Heart right ventricle (tissue), 16 donors: Measurements from ENCODE around the gene INTS2. TPM values are rescaled to one million over a fixed set of nuclear protein-coding genes. Genes with fewer than 3 reads are reported as not detected.
A peak's percentile ranks its signal among the peaks of the same experiment; 100 is the strongest.
"Not testable (repeated sequence)": the region's sequence is repeated elsewhere in the genome, so short reads cannot be mapped to it uniquely, and the experiment has no call there.

ENCODE experiments used
- ATAC-seq, 8 donors: fragments of 200-7000 bp; cut with Tn5 transposase; one replicate each; pipeline ENCODE4 v1.9.1; 2020; ENCODE audit warnings: mild to moderate bottlenecking in 8 of 8, moderate library complexity in 8 of 8, moderate number of reproducible peaks in 1 of 8
- DNase-seq, 2 donors: peaks; one replicate each; pipeline ENCODE4 v3.0.0-alpha.2; 2020
- H3K27ac ChIP-seq, 10 donors: fragments of 200-600 bp; sonication (generic) in 2 of 10; one replicate each; pipeline versions ENCODE4 v1.5.0 to v1.8.0; 2020 to 2022; ENCODE audit warnings: mild to moderate bottlenecking in 3 of 10
- H3K27me3 ChIP-seq, 7 donors: fragments of 200-600 bp; one replicate each; pipeline ENCODE4 v1.8.0; 2021 to 2022; ENCODE audit warnings: mild to moderate bottlenecking in 2 of 7
- H3K36me3 ChIP-seq, 9 donors: fragments of 200-600 bp; sonication (generic) in 1 of 9; one replicate each; pipeline versions ENCODE4 v1.5.0 to v1.8.0; 2020 to 2022; ENCODE audit warnings: mild to moderate bottlenecking in 2 of 9
- H3K4me1 ChIP-seq, 9 donors: fragments of 200-600 bp; sonication (generic) in 1 of 9; one replicate each; pipeline versions ENCODE4 v1.5.0 to v1.8.0; 2020 to 2022; ENCODE audit warnings: mild to moderate bottlenecking in 4 of 9
- H3K4me3 ChIP-seq, 10 donors: fragments of 200-600 bp; sonication (generic) in 2 of 10; one replicate each; pipeline versions ENCODE4 v1.5.0 to v1.8.0; 2020 to 2022; ENCODE audit warnings: mild to moderate bottlenecking in 7 of 10, moderate library complexity in 2 of 10
- H3K9me3 ChIP-seq, 11 donors: fragments of 200-600 bp in 10 of 11; sonication (generic) in 2 of 11; one replicate each; pipeline versions ENCODE4 v1.5.0 to v1.8.0; 2013 to 2022; ENCODE audit warnings: mild to moderate bottlenecking in 2 of 11, control low read depth in 1 of 11, moderate library complexity in 1 of 11
- WGBS, 2 donors: extraction: QIAGEN DNeasy Blood & Tissue Kit; methylation state at CpG; one replicate each; pipeline ENCODE4 v1.1.7; 2013; ENCODE audit warnings: inconsistent platforms in 1 of 2; 5-methylcytosine and 5-hydroxymethylcytosine counted together
- intact Hi-C, 10 donors: fragments of 100-400 bp; cut with DNase I; formaldehyde crosslinking; loops; one replicate each; pipeline versions ENCODE4 v1.11.1 to v1.14.2; 2022
- polyA plus RNA-seq, 2 donors: library from polyadenylated mRNA; stranded (reverse); fragments of 200-250 nt; gene quantifications; one replicate each; pipeline ENCODE4 v1.2.3, GENCODE V29; 2013
- total RNA-seq, 10 donors: library from RNA; stranded (reverse); fragmentation: NEBNext Ultra II Directional in 3 of 10; extraction: Animal tissue kit (Norgen Biotek cat#: 25700) in 3 of 10; gene quantifications; one replicate each; pipeline versions ENCODE4 v1.2.1 to v1.2.4, GENCODE V29; 2021 to 2023
- TF ChIP-seq, protein P1 (sequence below), 9 donors: fragments of 200-600 bp; sonication (generic) in 2 of 9; IDR thresholded peaks; one replicate each; pipeline versions ENCODE4 v1.5.0 to v1.8.0; 2021 to 2022; ENCODE audit warnings: antibody characterized with exemption in 9 of 9, mild to moderate bottlenecking in 5 of 9, moderate library complexity in 1 of 9
- donor health status: Arrhythmogenic right ventricular cardiomyopathy.
- donor health status: ischemic (EF 13 %, LVEDD 7.1; RV severe dilation, severe dysfunction).
- donor health status: healthy with polysubstance abuse.
- donor health status: DM: no; HTN: yes; CAD: no.
- donor health status: DM: no; HTN: no; CAD: no.
- donor health status: ischemic (EF 25% LVEDD 6.9; RV normal size, moderate dysfunction).
- donor health status: ischemic (EF 25% LVEDD 5.7; RV mildly dilated, moderate dysfunction).
- donor health status: healthy.
- donor health status: DM: yes; HTN: yes; CAD: no.
- donor health status: Ischemic cardiomyopathy.
- donor health status: ischemic (EF 35%, LVEDD 5.7; RV mildly dilated, moderate dysfunction).
- donor health status: nonischemic (EF 11% LVEDD 7.7; RV severe dilation, severe dysfunction).
- donor health status: DM: yes; HTN: yes; CAD: no.
- donor health status: PGD.
- donor health status: ischemic (EF 29% LVEDD 5.4; RV normal size, mild dysfunction).
- donor health status: nonischemic (EF 23%, LVEDD 6.1; RV moderate dilation, normal function).

INTS2 gene
- total and polyA plus RNA-seq, 12 donors, result 1.7 to 18.3 (median 11.1) TPM

DNA sequence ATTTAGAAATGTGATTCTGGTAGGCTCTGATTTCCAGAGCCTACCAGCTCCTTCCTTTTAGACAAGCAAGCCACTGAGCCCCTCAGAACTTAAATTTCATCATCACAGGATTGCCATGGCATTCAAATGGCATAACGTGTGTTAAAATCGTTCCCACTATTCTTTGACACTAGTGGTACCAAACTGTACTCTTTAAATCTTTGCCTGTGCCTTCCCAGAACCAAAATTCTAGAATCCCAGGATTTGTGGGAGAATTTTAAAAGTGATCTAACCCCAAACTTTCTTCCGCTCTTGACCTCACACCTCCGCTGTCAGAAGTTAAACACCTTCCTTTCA, 287 bp upstream of the INTS2 start:
- Histone ChIP-seq H3K36me3 (peaks cover 0 to 28% (median 17%) of the 10 kb centered on the region in 9 donors), H3K9me3 (no peaks in the 10 kb centered on the region), H3K4me1 (peaks cover 2 to 18% (median 14%) of the 10 kb centered on the region in 9 donors), H3K27ac (peak overlapping the region; percentile 41 to 91 (median 85)), H3K4me3 (peak overlapping the region in 9 of 10 donors; percentile 58 to 98 (median 77)), H3K27me3 (no peaks in the 10 kb centered on the region)
- intact Hi-C loops, result loop anchor here in 4 of 10 donors (5.0 to 10.0 kb wide), 2 partner anchors 137 to 139 kb away; partner anchors contain the start of gene MED13 (in 4 of the 4)
- DNase-seq (no peak), ATAC-seq (no peak)
- 43 to 44% methylated on average over 4 of the region's 4 CpGs for WGBS, 2 donors
- TF ChIP-seq, protein P1, sequence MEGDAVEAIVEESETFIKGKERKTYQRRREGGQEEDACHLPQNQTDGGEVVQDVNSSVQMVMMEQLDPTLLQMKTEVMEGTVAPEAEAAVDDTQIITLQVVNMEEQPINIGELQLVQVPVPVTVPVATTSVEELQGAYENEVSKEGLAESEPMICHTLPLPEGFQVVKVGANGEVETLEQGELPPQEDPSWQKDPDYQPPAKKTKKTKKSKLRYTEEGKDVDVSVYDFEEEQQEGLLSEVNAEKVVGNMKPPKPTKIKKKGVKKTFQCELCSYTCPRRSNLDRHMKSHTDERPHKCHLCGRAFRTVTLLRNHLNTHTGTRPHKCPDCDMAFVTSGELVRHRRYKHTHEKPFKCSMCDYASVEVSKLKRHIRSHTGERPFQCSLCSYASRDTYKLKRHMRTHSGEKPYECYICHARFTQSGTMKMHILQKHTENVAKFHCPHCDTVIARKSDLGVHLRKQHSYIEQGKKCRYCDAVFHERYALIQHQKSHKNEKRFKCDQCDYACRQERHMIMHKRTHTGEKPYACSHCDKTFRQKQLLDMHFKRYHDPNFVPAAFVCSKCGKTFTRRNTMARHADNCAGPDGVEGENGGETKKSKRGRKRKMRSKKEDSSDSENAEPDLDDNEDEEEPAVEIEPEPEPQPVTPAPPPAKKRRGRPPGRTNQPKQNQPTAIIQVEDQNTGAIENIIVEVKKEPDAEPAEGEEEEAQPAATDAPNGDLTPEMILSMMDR (IDR thresholded peaks at IDR 0.05), result no peak

DNA sequence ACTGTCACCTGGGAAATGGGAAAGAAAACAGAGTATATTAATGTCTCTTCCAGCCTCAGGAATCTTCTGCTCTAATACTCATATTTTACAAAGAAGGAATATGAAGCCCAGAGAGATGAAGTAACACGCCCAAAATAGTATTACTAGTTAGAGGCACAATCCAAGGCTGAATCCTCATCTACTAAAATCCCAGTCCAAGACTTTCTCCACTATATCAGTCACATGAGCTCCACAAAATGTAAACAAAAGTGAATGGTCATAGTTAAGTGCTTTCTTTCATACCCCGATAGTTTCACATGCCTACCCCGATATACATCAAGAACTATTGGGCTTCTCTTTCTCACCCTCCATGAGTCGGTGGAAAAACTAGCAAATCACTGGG, 965 bp downstream of the INTS2 start:
- peaks cover 0 to 41% (median 17%) of the 10 kb centered on the region in 9 donors for H3K36me3 ChIP-seq
- TF ChIP-seq, protein P1 (IDR thresholded peaks at IDR 0.05), result no peak
- H3K4me1 ChIP-seq, result peaks cover 2 to 18% (median 14%) of the 10 kb centered on the region in 9 donors
- DNase-seq (no peak), ATAC-seq (peak in 6 of 8 donors; percentile 3 to 52 (median 34))
- WGBS, 2 donors, result 12 to 15% methylated on average over 4 of the region's 4 CpGs
- peak overlapping the region in 9 of 10 donors; percentile 54 to 91 (median 85) for H3K27ac ChIP-seq
- H3K4me3 ChIP-seq, result peak overlapping the region; percentile 27 to 98 (median 76)
- no peaks in the 10 kb centered on the region for H3K27me3 ChIP-seq
- no peaks in the 10 kb centered on the region for H3K9me3 ChIP-seq
- intact Hi-C loops, result loop anchor here in 7 of 10 donors (1.0 to 10.0 kb wide), 5 partner anchors 138 to 140 kb away; partner anchors contain the start of gene MED13 (in 5 of the 7)

GRCh38 chr17:61915162-61915561, 12.6 kb downstream of the INTS2 start:
- H3K27ac ChIP-seq, H3K4me3 ChIP-seq, H3K4me1 ChIP-seq, ATAC-seq, DNase-seq, H3K27me3 ChIP-seq, intact Hi-C loops, H3K9me3 ChIP-seq: not testable (repeated sequence)
- 95 to 98% methylated on average over 15 of the region's 15 CpGs for WGBS, 2 donors
- H3K36me3 ChIP-seq, result peaks cover 0 to 93% (median 29%) of the 10 kb centered on the region in 9 donors

DNA sequence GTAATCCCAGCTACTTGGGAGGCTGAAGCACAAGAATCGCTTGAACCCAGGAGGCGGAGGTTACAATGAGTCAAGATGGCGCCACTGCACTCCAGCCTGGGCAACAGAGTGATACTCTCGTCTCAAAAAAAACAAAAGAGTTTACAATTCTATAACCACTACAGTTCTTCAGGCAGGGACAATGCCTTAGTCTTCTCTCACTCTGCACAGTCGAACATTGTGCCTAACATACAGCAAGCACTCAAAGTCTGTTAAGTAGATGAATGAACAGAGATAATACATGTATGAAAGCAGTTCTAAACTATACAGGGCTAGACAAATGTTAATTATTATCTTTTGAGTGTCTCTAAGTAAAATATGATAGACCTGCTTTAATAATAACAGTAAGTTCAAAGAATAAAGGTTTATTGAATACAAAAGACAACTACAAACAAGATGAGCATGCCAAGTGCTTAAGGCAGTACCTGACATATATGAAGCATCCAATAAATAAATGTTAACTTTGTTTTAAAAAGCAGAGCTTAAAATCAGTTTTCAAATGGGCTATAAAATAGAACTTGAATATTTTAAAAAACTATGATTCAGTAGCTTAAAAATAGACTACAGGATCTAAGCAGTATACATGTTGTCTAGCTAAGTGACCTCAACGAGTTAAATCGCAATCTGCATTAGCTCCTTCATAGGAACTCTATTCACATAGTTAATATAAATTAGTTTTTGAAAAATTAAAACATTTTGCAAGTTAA, 19.3 kb downstream of the INTS2 start:
- intact Hi-C loops, result no loop called here

More for the DNA sequence above, 19.3 kb downstream of the INTS2 start:
- no peaks in the 10 kb centered on the region for H3K4me1 ChIP-seq
- 89 to 90% methylated on average over 7 of the region's 7 CpGs for WGBS, 2 donors
- TF ChIP-seq, protein P1 (IDR thresholded peaks at IDR 0.05), result no peak
- no peaks in the 10 kb centered on the region for H3K9me3 ChIP-seq
- DNase-seq, result no peak
- peaks cover 0 to 98% (median 64%) of the 10 kb centered on the region in 9 donors for H3K36me3 ChIP-seq
- no peak for ATAC-seq
- no peak overlapping the region for H3K27ac ChIP-seq
- H3K4me3 ChIP-seq, result no peak overlapping the region
- H3K27me3 ChIP-seq, result no peaks in the 10 kb centered on the region
